Fibroblast of skin of scalp (primary cell): ENCODE data around the gene ROCK1. TPM values are rescaled to one million over a fixed set of nuclear protein-coding genes. Genes with fewer than 3 reads are reported as not detected.
"Not testable (repeated sequence)": the region's sequence is repeated elsewhere in the genome, so short reads cannot be mapped to it uniquely, and the experiment has no call there.

Source experiments
- DNase-seq: peaks from one replicate; pipeline ENCODE4 v3.0.0-alpha.2; 2013
- polyA plus RNA-seq, 2 experiments: library from polyadenylated mRNA; unstranded; fragments of 120-200 nt; gene quantifications; one replicate each; pipeline ENCODE4 v1.2.1, GENCODE V29; 2013; ENCODE audit not compliant: insufficient read length in 2 of 2

The ROCK1 gene
- 47.7 TPM for polyA plus RNA-seq (2013, experiment 1 of 2; ENCODE audit: insufficient read length)
- polyA plus RNA-seq (2013, experiment 2 of 2; ENCODE audit: insufficient read length): 54.9 TPM

DNA sequence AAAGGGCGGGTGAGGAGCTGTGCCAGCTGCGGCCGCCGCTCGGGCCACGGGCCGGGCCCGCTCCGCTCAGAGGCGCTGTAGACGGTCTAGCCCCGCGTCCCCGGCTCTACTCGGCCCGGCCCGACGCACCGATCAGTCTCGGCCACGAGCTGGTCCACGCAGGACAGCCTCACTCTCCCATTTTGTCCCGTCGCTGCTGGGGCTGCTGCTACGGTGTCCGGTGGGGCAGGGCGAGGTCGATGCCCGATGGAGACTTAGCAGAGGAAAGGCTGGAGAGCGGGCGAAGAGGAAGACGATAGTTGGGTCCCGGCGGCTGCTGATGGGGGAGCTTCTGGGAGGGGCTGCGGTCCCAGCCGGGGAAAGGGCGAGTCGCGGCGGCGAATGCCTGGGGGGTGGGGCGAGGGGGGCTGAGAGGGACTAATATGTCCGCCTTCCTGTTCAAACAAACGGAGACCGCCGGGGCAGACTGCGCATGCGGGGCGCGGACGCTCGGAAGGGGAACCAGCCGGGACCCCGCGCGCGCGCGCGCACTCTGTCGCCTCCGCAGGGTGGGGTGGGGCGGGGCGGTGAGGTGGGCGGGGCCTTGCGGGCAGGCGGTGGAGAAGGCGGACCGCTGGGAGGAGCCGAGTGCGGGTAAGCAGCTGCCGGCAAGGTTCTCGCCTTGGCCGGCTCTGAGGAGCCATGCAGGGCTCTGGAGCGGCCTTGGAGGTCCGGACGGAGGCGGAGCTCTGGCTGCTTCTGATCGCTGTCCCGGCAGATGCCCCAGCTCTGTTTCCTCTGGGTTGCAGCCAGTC, at the start of gene ROCK1:
ROCK1 (minus strand) TSS at position 468 of the 794 bp plus-strand sequence. CDS start 903 bp downstream, outside the sequence.
- peak; percentile 98 for DNase-seq

DNA sequence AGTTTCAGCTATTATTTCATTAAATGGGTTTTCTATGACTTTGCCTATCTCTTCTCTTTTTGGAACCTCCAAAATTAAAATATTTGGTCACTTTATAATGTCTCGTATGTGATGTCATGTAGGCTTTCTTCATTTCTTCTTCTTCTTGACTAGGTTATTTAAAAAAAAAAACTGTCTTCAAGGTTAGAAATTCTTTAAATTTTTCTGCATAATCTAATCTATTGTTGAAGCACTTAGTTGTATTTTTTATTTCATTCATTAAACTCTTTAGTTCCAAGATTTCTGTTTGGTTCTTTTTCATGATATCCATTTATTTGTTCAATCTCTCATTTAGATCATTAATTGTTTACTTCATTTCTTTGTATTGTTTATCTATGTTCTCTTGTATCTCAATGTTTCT, 43.8 kb upstream of the ROCK1 start:
- no peak for DNase-seq

DNA sequence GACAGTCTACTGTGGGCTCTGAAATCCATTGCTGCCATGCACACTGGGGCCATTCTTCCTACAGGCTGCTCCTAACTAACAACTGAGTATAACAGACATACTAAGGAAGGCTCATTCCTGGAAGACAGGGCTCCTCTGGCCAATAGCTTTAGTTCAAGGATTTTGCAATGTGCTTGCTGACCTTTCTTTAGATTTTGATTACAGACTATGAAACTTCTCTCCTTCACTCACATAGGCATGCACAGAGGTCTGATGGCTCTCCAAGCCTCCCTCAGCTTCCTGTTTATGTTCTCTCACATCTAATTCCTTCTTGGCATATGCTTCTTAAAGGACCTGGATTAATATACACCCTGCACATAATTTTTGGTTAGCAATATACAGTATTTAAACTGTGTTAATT, 34.4 kb upstream of the ROCK1 start:
- DNase-seq: no peak

DNA sequence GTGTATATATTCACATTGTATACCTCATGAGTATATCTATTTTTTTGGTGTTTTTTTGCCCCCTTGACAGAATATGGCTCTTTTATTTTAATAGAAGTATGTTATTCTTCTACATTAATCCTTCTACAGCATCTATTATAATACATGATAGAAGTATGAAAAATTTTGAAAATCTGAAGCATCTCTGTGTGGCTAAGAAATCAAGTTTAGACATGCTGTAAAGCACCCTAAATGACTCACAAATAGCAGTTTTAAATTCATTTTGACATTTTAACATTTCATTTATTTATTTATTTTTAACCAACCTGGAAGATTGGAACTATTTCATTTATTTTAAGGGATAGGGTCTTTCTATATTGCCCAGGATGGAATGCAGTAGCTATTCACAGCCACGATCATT, 33.8 kb upstream of the ROCK1 start:
- no peak for DNase-seq

DNA sequence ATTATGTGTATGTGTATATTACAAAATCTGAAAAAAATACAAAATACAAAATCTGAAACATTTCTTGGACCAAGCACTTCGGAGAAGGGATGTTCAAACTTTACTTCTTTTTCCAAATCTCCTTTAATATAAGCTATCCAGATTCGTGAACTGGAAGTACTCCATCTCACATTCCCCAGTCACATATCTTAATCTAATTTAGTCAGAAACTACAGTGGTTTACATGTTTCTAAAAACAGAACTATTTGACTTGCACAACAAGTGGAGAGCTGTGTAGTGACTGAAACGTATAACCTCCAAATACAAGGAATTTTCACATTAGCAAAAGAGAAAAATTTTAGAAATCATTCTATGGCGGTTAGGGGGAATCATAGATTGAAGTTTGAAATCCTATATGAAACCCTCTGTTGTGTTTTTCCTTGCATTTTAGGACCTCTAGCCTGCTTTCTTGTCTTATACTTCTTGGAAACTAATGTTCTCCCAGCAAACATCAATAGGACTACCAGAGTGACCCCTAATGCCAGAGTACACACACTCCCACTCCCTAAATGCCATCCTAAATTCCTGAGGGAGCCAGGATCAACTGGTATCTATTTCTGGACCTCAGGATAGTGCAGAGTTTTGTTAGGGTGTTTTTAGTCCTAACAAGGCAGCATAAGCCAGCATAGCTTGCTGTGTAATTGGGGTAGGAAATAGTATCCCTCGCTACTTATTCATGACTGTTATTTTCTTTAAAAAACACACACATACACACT, 30.2 kb upstream of the ROCK1 start:
- no peak for DNase-seq

DNA sequence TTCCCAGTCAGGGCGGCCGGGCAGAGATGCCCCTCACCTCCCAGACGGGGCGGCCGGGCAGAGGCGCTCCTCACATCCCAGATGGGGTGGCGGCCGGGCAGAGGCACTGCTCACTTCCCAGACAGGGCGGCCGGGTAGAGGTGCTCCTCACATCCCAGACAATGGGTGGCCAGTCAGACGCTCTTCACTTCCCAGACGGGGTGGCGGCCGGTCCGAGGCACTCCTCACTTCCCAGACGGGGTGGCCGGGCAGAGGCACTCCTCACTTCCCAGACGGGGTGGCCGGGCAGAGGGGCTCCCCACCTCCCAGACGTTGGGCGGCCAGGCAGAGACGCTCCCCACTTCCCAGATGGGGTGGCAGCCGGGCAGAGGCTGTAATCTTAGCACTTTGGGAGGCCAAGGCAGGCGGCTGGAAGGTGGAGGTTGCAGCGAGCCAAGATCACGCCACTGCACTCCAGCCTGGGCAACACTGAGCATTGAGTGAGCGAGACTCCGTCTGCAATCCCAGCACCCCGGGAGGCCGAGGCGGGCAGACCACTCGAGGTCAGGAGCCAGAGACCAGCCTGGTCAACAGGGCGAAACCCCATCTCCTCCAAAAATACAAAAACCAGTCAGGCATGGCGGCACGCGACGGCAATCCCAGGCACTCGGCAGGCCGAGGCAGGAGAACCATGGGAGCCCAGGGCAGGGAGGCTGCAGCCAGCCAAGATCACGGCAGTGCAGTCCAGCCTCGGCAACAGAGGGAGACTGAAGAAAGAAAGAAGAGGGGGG, 26.3 kb upstream of the ROCK1 start:
- not testable (repeated sequence) for DNase-seq

DNA sequence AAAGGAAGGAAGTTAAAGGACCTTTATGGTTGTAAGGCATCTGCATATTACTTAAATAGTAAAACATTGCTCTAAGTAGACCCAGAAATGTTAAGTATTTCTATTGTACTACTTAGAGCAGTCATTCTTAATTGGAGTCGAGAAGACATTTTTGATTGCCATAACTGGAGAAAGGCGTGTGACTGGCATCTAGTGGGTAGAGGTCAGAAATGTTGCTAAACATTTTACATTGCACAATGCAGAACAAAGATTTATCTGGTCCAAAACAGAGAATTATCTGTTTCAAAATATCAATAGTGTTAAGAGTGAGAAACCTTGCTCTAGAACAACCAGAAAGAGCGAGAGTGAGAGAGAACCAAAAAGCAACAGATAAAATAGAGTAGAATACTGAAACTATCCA, 23.3 kb upstream of the ROCK1 start:
- DNase-seq: peak; percentile 66

DNA sequence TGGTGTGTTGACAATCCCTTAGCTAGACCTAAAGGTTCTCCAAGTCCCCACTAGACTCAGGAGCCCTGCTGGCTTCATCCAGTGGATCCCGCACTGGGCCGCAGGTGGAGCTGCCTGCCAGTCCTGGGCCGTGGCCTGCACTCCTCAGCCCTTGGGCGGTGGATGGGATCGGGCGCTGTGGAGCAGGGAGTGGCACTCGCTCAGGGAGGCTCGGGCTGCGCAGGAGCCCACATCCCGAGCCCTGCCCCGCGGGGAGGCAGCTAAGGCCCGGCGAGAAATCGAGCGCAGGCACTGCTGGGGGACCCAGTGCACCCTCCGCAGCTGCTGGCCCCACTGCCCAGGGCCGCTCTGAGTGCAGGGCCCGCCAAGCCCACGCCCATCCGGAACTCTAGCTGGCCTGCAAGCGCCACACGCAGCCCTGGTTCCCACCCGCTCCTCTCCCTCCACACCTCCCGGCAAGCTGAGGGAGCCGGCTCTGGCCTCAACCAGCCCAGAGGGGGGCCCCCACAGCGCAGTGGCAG, 20.8 kb upstream of the ROCK1 start:
- no peak for DNase-seq

DNA sequence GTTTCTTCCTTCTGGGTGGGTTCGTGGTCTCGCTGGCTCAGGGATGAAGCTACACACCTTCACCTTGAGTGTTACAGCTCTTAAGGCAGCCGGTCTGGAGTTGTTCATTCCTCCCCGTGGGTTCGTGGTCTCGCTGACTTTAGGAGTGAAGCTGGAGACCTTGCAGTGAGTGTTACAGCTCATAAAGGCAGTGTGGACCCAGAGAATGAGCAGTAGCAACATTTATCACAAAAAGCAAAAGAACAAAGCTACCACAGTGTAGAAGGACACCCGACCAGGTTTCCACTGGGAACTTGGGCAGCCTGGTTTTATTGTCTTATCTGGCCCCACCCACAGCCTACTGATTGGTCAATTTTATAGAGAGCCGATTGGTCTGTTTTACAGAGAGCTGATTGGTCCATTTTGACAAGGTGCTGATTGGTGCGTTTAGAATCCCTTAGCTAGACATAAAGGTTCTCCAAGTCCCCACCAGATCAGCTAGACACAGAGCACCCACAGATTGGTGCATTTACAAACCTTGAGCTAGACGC, 20.1 kb upstream of the ROCK1 start:
- DNase-seq: no peak

DNA sequence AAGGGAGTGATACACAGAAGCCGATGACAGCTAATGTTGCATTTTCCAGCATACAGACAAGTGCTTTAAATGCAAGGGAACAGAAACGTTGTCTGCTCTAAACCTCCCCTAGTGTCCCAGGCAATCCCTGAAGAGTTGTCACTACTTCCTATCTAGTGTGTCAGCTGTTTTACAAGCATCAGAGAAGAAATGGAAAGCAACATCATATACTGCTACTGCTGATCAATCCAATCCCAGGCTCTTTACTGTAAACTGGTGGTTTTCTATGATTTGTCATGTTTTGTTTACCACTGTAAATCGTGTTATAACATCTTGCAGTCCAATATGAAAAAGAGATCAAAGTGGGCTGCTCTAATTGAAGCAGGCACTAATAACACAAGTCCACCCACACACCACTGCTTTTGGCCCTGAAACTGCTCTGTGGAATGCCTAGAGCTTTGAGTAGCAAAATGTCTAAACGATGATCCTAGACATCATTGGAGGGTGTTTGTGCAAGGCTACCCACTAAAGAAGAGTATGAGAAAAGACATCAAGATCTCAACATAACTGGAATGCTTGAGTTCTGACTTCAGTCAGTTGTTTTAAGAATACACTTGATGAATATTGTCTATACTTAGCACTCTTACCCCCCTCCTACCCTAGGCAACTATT, 18.1 kb upstream of the ROCK1 start:
- DNase-seq: peak; percentile 79

DNA sequence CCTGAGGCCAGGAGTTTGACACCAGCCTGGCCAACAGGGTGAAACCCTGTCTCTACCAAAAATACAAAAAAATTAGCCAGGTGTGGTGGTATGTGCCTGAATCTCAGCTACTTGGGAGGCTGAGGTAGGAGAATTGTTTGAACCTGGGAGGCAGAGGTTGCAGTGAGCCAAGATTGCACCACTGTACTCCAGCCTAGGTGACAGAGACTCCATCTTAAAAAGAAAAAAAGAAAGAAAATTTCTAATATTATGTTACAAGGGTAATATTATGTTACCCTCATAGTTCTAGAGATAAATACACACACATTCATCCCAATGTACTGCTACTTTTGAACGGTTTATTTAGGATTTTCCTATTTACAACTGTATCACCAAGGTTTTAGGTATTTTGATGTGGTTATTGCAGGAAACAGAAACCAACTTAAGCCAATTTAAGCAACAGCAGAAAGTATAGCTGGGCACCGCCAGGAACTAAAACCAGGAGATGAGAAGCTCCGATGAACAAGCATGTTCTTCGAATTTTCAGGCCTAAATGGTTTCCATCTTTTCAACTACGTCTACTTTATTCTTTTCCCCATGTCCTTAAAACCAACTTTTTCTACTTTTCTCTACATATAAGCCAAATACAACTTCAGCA, 11.8 kb upstream of the ROCK1 start:
- DNase-seq: no peak

DNA sequence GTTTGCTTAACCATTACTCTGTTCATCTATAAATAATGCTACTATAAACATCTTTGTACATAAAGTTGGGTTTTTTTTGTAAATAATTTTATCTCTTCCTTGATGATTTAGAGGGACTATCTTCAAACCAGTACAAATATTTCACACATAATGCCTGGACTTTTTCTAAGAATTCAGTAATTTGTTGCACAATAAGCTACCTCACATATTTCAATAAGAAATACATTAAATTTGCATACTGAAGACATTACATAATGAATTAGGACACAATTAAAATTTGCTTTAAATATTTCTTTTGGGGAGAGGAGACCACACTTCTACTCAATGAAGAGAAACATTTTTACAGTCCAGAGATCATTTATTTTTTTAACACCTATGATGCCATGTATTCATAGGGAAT, 7.2 kb upstream of the ROCK1 start:
- no peak for DNase-seq

DNA sequence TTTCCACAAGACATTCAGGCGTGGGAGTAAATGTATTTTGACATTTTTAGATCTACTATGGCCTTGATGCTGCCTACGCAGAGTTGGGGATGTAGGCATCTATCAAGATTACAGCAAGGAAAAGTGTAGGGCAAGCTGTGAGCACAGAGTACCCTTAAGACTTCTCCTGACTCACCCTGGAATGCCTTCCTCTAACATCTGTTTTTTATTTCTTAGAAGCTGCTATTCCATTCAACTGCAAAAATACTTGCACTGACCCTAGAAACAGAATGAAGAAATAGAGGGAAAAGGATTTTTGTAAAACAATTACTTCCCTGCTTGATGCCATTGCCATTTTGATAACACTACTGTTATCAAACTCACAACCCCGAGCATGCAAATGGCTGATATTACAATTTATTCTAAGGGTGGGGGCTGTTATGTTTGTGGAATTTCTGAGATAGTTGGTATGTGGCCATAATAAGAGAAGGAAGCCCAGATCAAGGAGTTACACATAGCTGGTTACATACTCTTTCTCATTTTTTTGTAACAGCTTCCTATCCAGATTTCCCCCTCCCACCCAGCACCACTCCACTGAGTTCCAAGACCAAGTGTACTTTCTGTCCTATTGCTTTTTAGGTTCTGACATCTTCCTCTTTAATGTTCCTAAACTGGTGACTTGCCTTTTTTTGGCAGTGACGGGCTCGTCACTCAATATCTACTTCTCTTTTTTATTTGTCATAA, 6.0 kb upstream of the ROCK1 start:
- peak; percentile 90 for DNase-seq

DNA sequence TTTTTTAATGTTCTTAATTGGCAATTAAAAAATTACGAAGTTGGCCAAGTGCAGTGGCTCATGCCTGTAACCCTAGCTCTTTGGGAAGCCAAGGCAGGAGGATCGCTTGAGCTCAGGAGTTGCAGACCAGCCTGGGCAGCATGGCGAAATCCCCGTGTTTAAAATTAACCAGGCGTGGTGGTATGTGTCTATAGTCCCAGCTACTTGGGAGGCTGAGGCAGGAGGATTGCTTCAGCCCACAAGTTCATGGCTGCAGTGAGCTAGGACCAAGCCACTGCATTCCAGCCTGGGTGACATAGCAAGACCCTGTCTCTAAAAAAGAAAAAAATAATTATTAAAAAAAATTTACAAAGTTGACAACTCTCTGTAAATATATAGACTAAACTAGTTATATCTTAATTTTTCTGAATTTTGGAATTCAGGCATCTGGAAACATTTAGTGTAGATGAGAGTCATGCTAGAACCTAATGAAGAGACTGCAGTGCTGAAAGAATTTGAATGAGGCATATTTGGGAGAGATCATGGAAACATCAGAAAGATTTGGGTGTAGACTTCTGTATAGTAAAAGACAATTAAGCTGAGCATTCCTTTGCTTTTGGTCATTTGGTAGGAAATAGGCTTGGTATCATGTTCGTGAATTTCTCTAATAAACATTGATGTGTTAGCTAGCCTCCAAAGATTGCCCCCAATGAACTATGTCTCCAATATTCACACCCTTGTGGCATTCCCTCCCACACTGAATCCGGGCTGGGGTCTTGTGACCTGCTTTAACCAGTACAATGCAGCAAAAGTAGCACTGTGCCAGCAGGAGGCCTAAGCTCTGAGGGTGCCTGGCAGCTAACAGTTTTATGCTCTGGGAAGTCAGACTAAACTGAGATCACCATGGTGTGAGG, 4.2 kb upstream of the ROCK1 start:
- peak; percentile 93 for DNase-seq

DNA sequence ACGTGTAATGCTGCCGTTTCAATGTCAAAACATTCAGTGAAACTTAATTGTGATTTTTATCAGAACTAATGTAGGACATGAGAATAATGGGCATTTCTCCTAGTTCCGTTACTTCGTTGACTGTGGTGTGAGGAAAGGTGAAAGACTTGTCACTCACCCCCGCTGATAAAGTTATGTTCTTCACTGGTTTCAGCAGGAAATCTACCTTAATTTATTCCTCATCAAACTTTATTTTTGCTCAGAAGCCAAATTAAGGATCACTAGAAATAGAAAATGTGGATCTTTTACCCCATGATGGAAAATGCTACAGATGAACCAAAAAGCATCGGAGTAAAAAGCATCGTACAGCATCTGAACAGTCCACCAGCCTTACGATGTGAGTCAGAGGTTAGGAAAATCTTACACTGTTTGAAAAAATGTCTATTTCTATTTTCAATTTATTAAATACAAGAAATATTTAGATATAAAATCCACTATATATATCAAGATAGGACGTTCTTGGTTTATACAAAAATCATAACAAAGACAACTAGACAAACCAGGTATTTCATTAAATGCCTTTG, 1.0 kb upstream of the ROCK1 start:
- no peak for DNase-seq

DNA sequence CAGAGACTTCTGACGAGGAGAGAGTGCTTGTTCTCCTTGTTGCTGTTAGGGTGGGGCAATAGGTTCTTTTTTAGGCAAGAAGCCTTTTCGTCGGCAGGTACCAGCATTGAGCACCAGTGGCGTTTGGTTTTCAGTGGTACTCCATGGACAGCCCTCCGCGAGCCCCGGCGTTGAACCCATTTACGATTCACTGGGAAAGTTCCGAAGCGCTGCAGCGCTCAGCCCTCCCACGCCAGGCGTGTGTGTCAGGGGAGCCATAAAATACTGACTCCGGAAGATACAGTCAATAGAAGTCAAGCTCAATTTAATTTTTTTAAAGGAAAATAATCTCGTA, 494 bp upstream of the ROCK1 start:
- DNase-seq: no peak

DNA sequence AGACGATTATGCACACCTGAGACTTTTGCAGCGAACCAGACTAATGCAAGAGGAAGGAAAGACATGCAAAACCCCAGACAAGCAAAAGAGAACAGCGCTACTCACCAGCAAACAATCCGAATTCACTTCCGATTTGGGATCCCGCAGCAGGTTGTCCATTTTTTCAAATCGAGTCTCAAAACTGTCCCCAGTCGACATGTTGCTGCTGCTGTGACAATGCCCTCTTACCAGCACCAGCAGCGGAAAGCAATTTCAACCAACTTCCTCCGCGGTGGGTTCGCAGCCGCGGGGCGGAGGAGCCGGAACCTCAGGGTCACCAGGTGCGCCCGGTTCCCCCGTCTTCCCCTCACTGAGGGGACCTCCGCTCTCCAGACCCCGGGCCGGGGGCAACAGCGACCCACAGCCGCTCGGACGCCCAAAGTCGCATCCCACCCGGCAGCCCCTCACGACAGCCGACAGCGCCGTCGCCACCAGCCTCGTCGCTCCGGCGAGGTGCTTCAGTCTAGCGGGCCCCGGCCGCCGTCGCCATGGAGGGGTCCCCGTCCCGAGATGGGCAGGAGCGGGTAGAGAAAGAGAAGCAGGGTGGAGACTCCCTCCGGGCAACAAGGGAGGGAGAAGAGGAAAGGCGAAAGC, 784 bp downstream of the ROCK1 start:
- DNase-seq: peak; percentile 24

DNA sequence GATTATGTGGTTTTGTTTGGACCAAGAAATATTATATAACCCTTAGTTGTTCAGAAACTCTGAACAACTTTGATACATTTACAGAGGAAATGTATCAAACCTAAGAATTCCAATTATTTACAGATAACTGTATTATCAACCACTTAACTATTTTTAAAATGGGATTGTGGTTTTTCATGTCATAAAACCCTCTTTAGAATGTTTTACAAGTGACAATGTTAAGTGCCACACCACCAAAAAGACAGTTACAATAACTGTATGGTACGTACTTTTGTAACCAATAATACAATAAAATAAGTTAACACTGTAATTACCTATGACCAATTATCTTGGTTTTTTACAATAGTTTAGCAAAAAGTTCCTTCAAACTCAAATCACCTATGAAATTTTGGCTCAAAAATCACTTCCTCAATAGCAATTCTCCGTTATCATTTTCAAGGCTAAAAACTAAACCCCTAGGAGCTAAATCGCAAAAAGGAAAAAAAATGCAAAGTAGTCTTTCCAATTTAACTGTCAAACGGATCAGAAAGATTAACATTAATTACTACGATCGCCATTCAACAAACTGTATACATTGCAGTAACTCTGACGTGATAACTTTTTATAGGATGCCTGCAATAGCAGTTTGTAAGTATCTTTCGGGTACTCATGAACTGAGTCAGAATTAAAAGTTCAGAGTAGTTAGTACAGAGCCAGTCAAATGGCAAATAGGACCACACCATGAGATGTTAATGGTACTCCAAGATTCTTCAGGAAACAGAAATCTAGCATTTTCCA, 1.5 kb downstream of the ROCK1 start:
- DNase-seq: peak; percentile 11
